ENCODE measurements around the gene SCN1A.

The SCN1A gene

DNA sequence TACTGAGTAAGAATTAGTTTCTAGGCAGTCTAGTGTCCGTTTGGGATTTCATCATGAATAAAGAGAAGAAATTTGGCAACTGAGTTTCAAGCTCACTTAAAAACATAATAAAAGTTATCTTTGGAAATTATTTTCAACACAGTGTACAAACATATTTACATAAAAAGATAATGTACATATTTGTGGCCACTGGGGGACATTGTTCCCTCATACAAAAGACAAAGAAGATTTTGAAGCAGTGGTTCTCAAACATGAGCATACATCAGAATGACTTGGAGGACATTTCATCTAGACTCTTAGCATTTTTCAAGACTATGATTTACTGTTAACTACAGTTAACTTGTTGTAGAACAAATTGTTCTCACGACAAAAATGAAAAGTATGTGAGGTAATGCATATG, 158.6 kb downstream of the SCN1A start:
- no peak for DNase-seq

DNA sequence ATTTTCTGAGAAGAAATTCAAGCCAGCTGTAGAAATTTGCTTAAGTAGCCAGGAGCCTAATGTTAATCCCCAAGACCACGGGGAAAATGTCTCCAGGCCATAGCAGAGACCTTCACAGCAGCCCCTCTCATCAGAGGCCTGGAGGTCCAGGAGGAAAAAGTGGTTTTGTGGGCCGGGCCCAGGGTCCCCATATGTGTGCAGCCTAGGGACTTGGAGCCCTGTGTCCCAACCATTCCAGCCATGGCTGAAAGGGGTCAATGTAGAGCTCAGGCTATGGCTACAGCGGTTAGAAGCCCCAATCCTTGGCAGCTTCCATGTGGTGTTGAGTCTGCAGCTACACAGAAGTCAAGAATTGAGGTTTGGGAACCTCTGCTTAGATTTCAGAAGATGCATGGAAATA, 160.1 kb downstream of the SCN1A start:
- DNase-seq, result no peak

DNA sequence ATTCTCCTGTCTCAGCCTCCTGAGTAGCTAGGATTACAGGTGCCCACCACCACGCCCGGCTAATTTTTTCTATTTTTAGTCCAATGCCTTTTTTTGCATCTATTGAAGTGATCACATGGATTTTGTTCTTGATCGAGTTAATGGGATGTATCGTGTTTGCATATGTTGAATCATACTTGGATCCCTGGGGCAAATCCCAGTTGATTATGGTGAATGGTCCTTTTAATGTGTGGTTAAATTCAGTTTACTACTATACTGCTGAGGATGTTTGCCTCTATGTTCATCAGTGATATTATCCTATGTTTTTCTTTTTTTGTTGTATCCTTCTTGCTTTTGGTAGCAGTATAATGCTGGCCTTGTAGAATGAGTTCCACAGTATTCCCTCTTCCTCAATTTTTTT, 166.0 kb downstream of the SCN1A start:
- DNase-seq, result no peak

GRCh38 chr2:165959371-165959770, 168.4 kb downstream of the SCN1A start:
- no peak for DNase-seq

- DNase-seq, result no peak
Measured at GRCh38 chr2:165958313-165958960, 169.4 kb downstream of the SCN1A start.

DNA sequence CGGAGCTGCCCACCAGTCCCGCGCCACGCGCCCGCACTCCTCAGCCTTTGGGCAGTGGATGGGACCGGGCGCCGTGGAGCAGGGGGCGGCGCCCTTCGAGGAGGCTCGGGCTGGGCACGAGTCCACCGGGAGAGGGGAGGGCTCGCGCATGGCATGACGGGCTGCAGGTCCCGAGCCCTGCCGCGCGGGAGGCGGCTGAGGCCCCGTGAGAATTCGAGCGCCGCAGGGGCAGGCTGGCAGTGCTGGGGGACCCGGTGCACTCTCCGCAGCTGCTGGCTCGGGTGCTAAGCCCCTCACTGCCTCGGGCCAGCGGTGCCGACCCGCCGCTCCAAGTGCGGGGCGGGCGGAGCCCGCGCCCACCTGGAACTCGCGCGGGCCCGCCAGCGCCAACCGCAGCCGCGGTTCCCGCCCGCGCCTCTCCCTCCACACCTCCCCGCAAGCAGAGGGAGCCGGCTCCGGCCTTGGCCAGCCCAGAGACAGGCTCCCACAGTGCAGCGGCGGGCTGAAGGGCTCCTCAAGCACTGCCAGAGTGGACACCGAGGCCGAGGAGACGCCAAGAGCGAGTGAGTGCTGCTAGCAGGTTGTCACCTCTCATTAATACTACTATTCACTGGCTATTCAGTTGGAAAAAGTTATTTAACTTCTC, 170.7 kb downstream of the SCN1A start:
- no peak for DNase-seq

DNA sequence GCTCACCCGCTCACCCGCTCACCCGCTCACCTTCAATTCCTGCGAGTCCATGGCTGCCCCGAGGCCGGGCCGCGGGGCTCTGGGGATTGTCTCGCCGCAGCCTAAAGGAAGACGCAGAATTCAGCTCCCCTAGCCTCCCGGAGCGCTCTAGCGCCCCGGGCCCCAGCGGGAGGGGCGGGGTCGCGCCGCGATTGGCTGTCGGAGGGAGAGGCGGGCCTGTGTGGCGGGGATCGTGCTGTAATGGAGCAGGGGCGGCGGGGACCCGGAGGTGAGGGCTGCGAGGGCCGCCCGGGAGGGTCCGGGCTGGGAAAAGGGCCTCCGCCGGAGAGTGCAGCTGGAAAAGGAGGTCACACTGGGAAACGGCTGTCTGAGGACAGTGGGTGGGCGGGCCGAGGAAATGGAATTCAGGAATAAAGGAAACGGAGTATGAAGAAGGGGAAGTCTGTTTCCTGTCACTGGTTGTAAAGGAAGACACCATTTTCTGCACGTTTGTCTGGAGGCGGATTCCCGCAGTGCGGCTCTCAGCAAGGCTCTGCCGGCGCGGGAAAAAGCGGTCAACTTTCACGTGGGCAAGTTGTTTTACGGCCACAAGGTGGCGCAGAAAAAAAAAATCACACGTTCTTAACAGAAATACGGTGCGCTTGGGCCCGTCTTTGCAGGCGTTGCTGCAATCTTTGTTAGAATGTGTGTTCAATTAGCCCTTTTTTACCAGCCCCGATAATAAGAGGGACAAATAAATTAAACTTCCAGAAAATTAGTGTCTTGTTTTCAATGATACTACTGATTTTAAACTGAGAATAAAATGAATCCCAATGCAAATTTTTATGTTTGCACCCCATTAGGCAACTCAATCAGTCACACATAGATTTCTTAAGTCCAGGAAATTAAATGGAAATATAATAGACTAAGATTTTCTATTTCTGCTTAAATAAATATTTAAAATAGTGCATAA, 173.9 kb downstream of the SCN1A start, which contains the start of gene TTC21B:
TSS of gene TTC21B (minus strand) at position 122 of the 952 bp plus-strand sequence. CDS start at position 51, 71 bp downstream.
- DNase-seq, result peak; percentile 76 to 78

DNA sequence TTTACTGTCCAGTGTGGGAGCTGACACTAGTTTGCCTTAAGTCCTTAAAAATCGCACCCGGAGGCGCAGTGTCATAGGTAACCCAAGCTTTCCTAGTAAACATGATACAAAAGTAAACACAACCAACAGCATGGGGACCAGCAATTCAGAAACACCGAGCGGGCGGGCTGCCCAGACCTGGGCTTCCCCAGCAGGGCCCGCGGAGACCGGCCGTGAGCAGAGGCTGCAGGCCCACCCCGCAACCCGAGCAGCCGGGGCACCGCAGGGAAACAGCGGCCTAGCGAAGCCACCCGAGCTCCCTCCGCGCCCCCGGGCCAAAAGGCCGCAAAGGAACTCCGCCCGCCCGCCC, 174.5 kb downstream of the SCN1A start:
- peak; percentile 22 to 56 for DNase-seq

GRCh38 chr2:165952741-165953211, 175.0 kb downstream of the SCN1A start:
- DNase-seq, result no peak

- no peak for DNase-seq
Measured at GRCh38 chr2:165952085-165952484, 175.7 kb downstream of the SCN1A start.

DNA sequence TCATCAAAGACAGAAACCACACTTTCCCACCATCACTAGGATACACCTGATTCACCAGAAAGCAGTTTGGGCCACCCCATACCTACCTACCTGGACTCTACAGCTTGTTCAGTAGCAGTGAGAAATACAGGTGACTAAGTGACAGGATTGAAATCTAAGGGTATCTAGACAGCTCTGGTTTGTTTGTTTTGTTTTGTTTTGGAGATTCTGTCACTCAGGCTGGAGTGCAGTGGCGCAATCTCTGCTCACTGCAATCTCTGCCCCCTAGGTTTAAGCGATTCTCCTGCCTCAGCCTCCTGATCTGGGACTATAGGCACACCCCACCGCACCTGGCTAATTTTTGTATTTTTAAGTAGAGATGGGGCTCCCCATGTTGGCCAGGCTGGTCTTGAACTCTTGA, 177.4 kb downstream of the SCN1A start:
- DNase-seq, result no peak

GRCh38 chr2:165941827-165942226, 186.0 kb downstream of the SCN1A start:
- DNase-seq, result no peak

- no peak for DNase-seq
Measured at GRCh38 chr2:165938237-165938636, 189.6 kb downstream of the SCN1A start.
